Nephron progenitor cell (in vitro differentiated cells): ENCODE results near the gene STRIP1.
A peak's percentile ranks its signal among the peaks of the same experiment; 100 is the strongest.

ENCODE experiments used
- DNase-seq: peaks from one replicate; pipeline ENCODE4 v3.0.0; 2021
- H3K27ac Mint-ChIP-seq: 2 replicates; pipeline ENCODE4 v1.8.0; 2021; ENCODE audit warnings: mild to moderate bottlenecking, moderate library complexity, mixed read lengths
- H3K27me3 Mint-ChIP-seq: 2 replicates; pipeline ENCODE4 v1.8.0; 2021; ENCODE audit warnings: mild to moderate bottlenecking, low read depth, mixed read lengths; ENCODE audit not compliant: poor library complexity
- H3K36me3 Mint-ChIP-seq: 2 replicates; pipeline ENCODE4 v1.8.0; 2021; ENCODE audit warnings: low read depth, mixed read lengths
- H3K4me1 Mint-ChIP-seq: 2 replicates; pipeline ENCODE4 v1.8.0; 2021; ENCODE audit warnings: mixed read lengths
- H3K4me3 Mint-ChIP-seq: 2 replicates; pipeline ENCODE4 v1.8.0; 2021; ENCODE audit warnings: mild to moderate bottlenecking, moderate library complexity, mixed read lengths
- H3K9me3 Mint-ChIP-seq: 2 replicates; pipeline ENCODE4 v1.8.0; 2021; ENCODE audit warnings: mild to moderate bottlenecking, moderate library complexity, mixed read lengths
- CTCF ChIP-seq: fragments of 200-600 bp; sonication (generic); IDR thresholded peaks from 2 replicates; pipeline ENCODE4 v1.5.0; 2021; ENCODE audit warnings: antibody characterized with exemption

Gene STRIP1

GRCh38 chr1:110033421-110033820 is 1.0 kb upstream of the STRIP1 start:
- no peak for DNase-seq
- H3K36me3 Mint-ChIP-seq, result peaks cover 5% of the 10 kb centered on the region
- H3K9me3 Mint-ChIP-seq, result no peaks in the 10 kb centered on the region
- no peak overlapping the region for H3K27ac Mint-ChIP-seq
- H3K27me3 Mint-ChIP-seq, result no peaks in the 10 kb centered on the region
- H3K4me3 Mint-ChIP-seq, result no peak overlapping the region
- no peak for TF ChIP-seq CTCF
- H3K4me1 Mint-ChIP-seq, result peaks cover 67% of the 10 kb centered on the region

GRCh38 chr1:110034040-110034450 is 379 bp upstream of the STRIP1 start:
- Mint-ChIP-seq H3K4me1 (peaks cover 67% of the 10 kb centered on the region), H3K27me3 (no peaks in the 10 kb centered on the region), H3K27ac (no peak overlapping the region), H3K36me3 (peaks cover 11% of the 10 kb centered on the region), H3K4me3 (peak overlapping the region; percentile 87), H3K9me3 (no peaks in the 10 kb centered on the region)
- no peak for TF ChIP-seq CTCF
- no peak for DNase-seq

- no peak for DNase-seq
- Mint-ChIP-seq H3K27me3 (no peaks in the 10 kb centered on the region), H3K9me3 (no peaks in the 10 kb centered on the region), H3K36me3 (peaks cover 21% of the 10 kb centered on the region), H3K4me3 (peak overlapping the region; percentile 96), H3K27ac (peak overlapping the region; percentile 84), H3K4me1 (peaks cover 62% of the 10 kb centered on the region)
- TF ChIP-seq CTCF, result no peak
Measured at GRCh38 chr1:110035236-110035752, 870 bp downstream of the STRIP1 start.

- no peaks in the 10 kb centered on the region for H3K9me3 Mint-ChIP-seq
- H3K27me3 Mint-ChIP-seq, result no peaks in the 10 kb centered on the region
- peaks cover 49% of the 10 kb centered on the region for H3K36me3 Mint-ChIP-seq
- no peak overlapping the region for H3K27ac Mint-ChIP-seq
- no peak overlapping the region for H3K4me3 Mint-ChIP-seq
- no peak for DNase-seq
- H3K4me1 Mint-ChIP-seq, result peaks cover 43% of the 10 kb centered on the region
- no peak for TF ChIP-seq CTCF
Measured at GRCh38 chr1:110038271-110038670, 3.8 kb downstream of the STRIP1 start.

GRCh38 chr1:110039641-110040040 is 5.2 kb downstream of the STRIP1 start:
- no peaks in the 10 kb centered on the region for H3K9me3 Mint-ChIP-seq
- no peak overlapping the region for H3K4me3 Mint-ChIP-seq
- H3K36me3 Mint-ChIP-seq, result peaks cover 60% of the 10 kb centered on the region
- H3K27ac Mint-ChIP-seq, result no peak overlapping the region
- DNase-seq, result no peak
- no peak for TF ChIP-seq CTCF
- peaks cover 31% of the 10 kb centered on the region for H3K4me1 Mint-ChIP-seq
- H3K27me3 Mint-ChIP-seq, result no peaks in the 10 kb centered on the region

- Mint-ChIP-seq H3K27me3 (no peaks in the 10 kb centered on the region), H3K4me3 (no peak overlapping the region), H3K9me3 (no peaks in the 10 kb centered on the region), H3K4me1 (peaks cover 25% of the 10 kb centered on the region), H3K36me3 (peaks cover 69% of the 10 kb centered on the region), H3K27ac (no peak overlapping the region)
- no peak for TF ChIP-seq CTCF
- no peak for DNase-seq
Measured at GRCh38 chr1:110040548-110040947, 6.1 kb downstream of the STRIP1 start.
